ENCODE results near the gene DHRSX. TPM values are rescaled to one million over a fixed set of nuclear protein-coding genes. Genes with fewer than 3 reads are reported as not detected.

DHRSX gene
- total RNA-seq, 2 donors from 2014 or later, result 36.5 to 45.4 TPM

DNA sequence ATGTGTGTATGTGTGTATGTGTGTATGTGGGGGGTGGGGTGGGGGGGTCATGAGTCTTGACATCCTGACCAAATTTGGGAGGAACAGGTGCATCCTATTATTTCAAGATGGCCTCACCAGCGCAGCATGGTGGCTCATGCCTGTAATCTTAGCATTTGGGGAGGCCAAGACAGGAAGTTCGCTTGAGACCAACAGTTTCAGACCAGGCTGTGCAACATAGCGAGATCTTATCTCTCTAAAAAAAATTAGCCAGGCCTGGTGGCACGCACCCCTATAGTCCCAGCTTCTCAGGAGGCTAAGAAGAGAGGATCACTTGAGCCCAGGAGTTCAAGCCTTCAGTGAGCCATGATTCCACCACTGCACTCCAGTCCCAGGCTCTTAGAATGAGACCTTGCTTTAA, 47.0 kb upstream of the DHRSX start:
- no peaks in the 10 kb centered on the region for H3K27me3 ChIP-seq (ENCODE audit: control insufficient read depth, insufficient read depth, low read length, poor library complexity, severe bottlenecking)
- H3K9me3 ChIP-seq (ENCODE audit: control insufficient read depth, low read length), result peaks cover 26% of the 10 kb centered on the region
- peaks cover 4% of the 10 kb centered on the region for H3K27me3 Mint-ChIP-seq (ENCODE audit: insufficient read depth)
- peaks cover 48% of the 10 kb centered on the region for H3K9me3 Mint-ChIP-seq
- H3K36me3 Mint-ChIP-seq (ENCODE audit: low read depth), result peaks cover 20% of the 10 kb centered on the region
- H3K4me3 Mint-ChIP-seq, result no peak overlapping the region
- DNase-seq, result no peak
- H3K36me3 ChIP-seq (ENCODE audit: control insufficient read depth, insufficient read depth, low read length), result no peaks in the 10 kb centered on the region
- H3K27ac ChIP-seq (ENCODE audit: low read depth, low read length), result no peak overlapping the region
- H3K27ac Mint-ChIP-seq, result no peak overlapping the region
- TF ChIP-seq, protein P1, sequence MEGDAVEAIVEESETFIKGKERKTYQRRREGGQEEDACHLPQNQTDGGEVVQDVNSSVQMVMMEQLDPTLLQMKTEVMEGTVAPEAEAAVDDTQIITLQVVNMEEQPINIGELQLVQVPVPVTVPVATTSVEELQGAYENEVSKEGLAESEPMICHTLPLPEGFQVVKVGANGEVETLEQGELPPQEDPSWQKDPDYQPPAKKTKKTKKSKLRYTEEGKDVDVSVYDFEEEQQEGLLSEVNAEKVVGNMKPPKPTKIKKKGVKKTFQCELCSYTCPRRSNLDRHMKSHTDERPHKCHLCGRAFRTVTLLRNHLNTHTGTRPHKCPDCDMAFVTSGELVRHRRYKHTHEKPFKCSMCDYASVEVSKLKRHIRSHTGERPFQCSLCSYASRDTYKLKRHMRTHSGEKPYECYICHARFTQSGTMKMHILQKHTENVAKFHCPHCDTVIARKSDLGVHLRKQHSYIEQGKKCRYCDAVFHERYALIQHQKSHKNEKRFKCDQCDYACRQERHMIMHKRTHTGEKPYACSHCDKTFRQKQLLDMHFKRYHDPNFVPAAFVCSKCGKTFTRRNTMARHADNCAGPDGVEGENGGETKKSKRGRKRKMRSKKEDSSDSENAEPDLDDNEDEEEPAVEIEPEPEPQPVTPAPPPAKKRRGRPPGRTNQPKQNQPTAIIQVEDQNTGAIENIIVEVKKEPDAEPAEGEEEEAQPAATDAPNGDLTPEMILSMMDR (conservative IDR thresholded peaks at IDR 0.05), result no peak
- H3K4me1 Mint-ChIP-seq, result peaks cover 25% of the 10 kb centered on the region
- 94 to 97% methylated on average over 3 to 4 of the region's 4 CpGs for WGBS, 2 experiments (ENCODE audit: insufficient coverage in 1 of 2, insufficient read length in 1 of 2)
- no peaks in the 10 kb centered on the region for H3K4me1 ChIP-seq (ENCODE audit: control insufficient read depth, insufficient read depth, low read length)
- H3K9ac ChIP-seq (ENCODE audit: extremely low read depth, low read length, poor library complexity, severe bottlenecking), result no peak overlapping the region
- H3K4me3 ChIP-seq (ENCODE audit: low read length), result no peak overlapping the region

DNA sequence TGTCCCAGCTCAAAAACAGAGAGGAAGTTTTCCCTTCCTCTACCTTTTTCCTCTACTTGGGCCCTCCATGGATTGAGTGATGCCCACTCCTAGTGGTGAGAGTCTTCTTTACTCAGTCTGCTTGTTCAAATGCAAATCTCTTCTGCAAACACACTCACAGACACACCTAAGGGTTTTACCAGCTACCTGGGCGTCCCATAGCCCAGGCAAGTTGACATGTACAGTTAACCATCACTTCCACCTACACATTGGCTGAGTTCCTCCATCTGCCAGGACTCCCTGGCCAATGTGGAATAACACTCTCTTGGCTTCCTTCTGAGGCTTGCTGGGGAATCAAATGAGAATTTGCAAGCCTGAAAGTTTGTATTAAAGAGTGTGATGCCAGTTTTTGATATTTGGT, 45.7 kb upstream of the DHRSX start:
- Histone ChIP-seq H3K9me3 (ENCODE audit: control insufficient read depth, low read length) (peaks cover 26% of the 10 kb centered on the region), H3K4me3 (ENCODE audit: low read length) (no peak overlapping the region), H3K27me3 (ENCODE audit: control insufficient read depth, insufficient read depth, low read length, poor library complexity, severe bottlenecking) (no peaks in the 10 kb centered on the region), H3K9ac (ENCODE audit: extremely low read depth, low read length, poor library complexity, severe bottlenecking) (no peak overlapping the region), H3K36me3 (ENCODE audit: control insufficient read depth, insufficient read depth, low read length) (no peaks in the 10 kb centered on the region), H3K4me1 (ENCODE audit: control insufficient read depth, insufficient read depth, low read length) (no peaks in the 10 kb centered on the region), H3K27ac (ENCODE audit: low read depth, low read length) (no peak overlapping the region)
- Mint-ChIP-seq H3K9me3 (peaks cover 50% of the 10 kb centered on the region), H3K27me3 (ENCODE audit: insufficient read depth) (peaks cover 4% of the 10 kb centered on the region), H3K27ac (no peak overlapping the region), H3K36me3 (ENCODE audit: low read depth) (peaks cover 20% of the 10 kb centered on the region), H3K4me3 (no peak overlapping the region), H3K4me1 (peaks cover 22% of the 10 kb centered on the region)
- no peak for DNase-seq
- TF ChIP-seq, protein P1 (conservative IDR thresholded peaks at IDR 0.05), result no peak
- 97% methylated on average over 1 of the region's 1 CpG; no CpG with 5 or more reads in 1 of the 2 experiments for WGBS, 2 experiments (ENCODE audit: insufficient coverage in 1 of 2, insufficient read length in 1 of 2)

DNA sequence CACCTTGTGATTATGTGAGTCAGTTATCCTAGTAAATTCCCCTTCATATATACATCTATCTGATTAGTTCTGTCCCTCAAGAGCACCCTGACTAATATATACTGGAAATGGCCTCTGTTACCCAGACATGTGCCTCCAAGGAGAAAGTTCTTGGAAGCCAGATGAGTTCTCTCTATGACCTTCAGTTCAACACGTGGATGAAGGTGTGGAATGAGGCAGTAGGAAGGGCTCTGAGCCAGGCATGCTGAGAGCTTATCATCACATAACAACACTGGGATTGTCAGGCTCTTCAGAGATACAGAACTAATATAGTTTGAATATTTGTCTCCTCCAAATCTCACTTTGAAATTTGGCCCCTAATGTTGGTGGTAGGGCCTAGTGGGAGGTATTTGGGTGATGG, 44.4 kb upstream of the DHRSX start:
- Mint-ChIP-seq H3K27ac (no peak overlapping the region), H3K27me3 (ENCODE audit: insufficient read depth) (peaks cover 4% of the 10 kb centered on the region), H3K4me1 (peaks cover 16% of the 10 kb centered on the region), H3K9me3 (peaks cover 44% of the 10 kb centered on the region), H3K4me3 (no peak overlapping the region), H3K36me3 (ENCODE audit: low read depth) (peaks cover 18% of the 10 kb centered on the region)
- no peak for DNase-seq
- TF ChIP-seq, protein P1 (conservative IDR thresholded peaks at IDR 0.05), result no peak
- Histone ChIP-seq H3K27ac (ENCODE audit: low read depth, low read length) (no peak overlapping the region), H3K4me1 (ENCODE audit: control insufficient read depth, insufficient read depth, low read length) (no peaks in the 10 kb centered on the region), H3K36me3 (ENCODE audit: control insufficient read depth, insufficient read depth, low read length) (no peaks in the 10 kb centered on the region), H3K9ac (ENCODE audit: extremely low read depth, low read length, poor library complexity, severe bottlenecking) (no peak overlapping the region), H3K9me3 (ENCODE audit: control insufficient read depth, low read length) (peaks cover 26% of the 10 kb centered on the region), H3K27me3 (ENCODE audit: control insufficient read depth, insufficient read depth, low read length, poor library complexity, severe bottlenecking) (no peaks in the 10 kb centered on the region), H3K4me3 (ENCODE audit: low read length) (no peak overlapping the region)
- WGBS, 2 experiments (ENCODE audit: insufficient coverage in 1 of 2, insufficient read length in 1 of 2), result 100% methylated on average over 1 of the region's 1 CpG; no CpG with 5 or more reads in 1 of the 2 experiments

Data from endodermal cell (in vitro differentiated cells).